Measurements from ENCODE around the gene GET4. TPM values are rescaled to one million over a fixed set of nuclear protein-coding genes. Genes with fewer than 3 reads are reported as not detected.

Gene GET4
- total and polyA plus RNA-seq, 2 experiments from 2014 or later: 48.3 to 102 TPM

DNA sequence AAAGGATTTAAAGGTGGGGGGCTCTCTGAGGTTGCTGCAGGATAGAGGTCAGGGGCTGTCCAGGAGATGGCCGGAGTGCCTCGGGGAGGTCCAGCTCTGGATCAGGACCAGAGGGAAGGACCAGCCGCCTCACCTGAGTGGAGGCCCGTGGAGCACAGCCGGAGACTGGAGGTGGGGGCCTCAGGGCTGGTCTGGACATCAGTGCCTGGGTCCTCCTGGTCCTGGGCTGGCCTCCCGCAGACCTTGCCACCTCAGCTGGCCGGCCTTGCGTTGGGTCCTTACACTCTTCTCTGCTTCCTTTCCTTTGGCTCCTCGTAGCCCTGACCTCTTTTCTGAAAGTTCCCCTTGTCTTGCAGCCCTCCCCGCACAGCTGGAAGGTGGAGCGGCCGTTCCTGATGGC, 42.1 kb upstream of the GET4 start:
- Histone ChIP-seq H2AFZ (no peak overlapping the region), H3K4me3 (no peak overlapping the region), H3K27ac (no peak overlapping the region), H3K27me3 (no peaks in the 10 kb centered on the region), H3K4me2 (no peak overlapping the region), H3K79me2 (peaks cover 78% of the 10 kb centered on the region), H3K9me3 (ENCODE audit: low read depth) (no peaks in the 10 kb centered on the region), H3K36me3 (replicated peaks; ENCODE audit: insufficient read depth, low read depth) (no peaks in the 10 kb centered on the region), H3K4me1 (ENCODE audit: insufficient read depth) (peaks cover 23% of the 10 kb centered on the region), H3K9me2 (replicated peaks; ENCODE audit: insufficient read depth) (no peaks in the 10 kb centered on the region), H4K20me1 (ENCODE audit: insufficient read depth, poor library complexity, severe bottlenecking) (peaks cover 28% of the 10 kb centered on the region)
- 97% methylated on average over 10 of the region's 12 CpGs for WGBS (ENCODE audit: low lambda C conversion rate, missing lambda C conversion rate)
- TF ChIP-seq, protein P1, sequence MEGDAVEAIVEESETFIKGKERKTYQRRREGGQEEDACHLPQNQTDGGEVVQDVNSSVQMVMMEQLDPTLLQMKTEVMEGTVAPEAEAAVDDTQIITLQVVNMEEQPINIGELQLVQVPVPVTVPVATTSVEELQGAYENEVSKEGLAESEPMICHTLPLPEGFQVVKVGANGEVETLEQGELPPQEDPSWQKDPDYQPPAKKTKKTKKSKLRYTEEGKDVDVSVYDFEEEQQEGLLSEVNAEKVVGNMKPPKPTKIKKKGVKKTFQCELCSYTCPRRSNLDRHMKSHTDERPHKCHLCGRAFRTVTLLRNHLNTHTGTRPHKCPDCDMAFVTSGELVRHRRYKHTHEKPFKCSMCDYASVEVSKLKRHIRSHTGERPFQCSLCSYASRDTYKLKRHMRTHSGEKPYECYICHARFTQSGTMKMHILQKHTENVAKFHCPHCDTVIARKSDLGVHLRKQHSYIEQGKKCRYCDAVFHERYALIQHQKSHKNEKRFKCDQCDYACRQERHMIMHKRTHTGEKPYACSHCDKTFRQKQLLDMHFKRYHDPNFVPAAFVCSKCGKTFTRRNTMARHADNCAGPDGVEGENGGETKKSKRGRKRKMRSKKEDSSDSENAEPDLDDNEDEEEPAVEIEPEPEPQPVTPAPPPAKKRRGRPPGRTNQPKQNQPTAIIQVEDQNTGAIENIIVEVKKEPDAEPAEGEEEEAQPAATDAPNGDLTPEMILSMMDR (IDR thresholded peaks at IDR 0.05; ENCODE audit: poor library complexity): no peak
- TF ChIP-seq EZH2phosphoT487 (IDR thresholded peaks at IDR 0.05; ENCODE audit: low read depth, severe bottlenecking, unreplicated experiment) (no peak), EZH2 (IDR thresholded peaks at IDR 0.05; ENCODE audit: borderline replicate concordance) (no peak)
- no peak for DNase-seq (ENCODE audit: low spot score)

DNA sequence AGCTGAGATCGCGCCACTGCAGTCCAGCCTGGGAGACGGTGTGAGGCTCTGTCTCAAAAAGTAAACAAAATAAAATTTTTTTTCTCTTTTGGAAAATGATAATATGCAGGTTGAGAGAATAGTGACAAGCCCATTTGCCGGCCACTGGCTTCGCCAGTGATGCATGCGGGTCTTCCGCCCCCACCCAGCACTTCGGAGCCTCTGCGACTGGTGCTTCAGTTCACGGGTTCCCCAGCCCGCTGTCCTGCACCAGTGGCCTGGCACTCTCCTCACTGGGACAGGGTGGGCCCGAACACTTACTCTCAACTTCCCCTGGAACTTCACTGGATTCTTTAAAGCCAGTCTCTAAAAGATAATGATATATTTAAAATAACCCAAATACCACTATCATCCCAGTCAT, 41.3 kb upstream of the GET4 start:
- Histone ChIP-seq H3K4me2 (no peak overlapping the region), H2AFZ (no peak overlapping the region), H3K4me3 (no peak overlapping the region), H3K36me3 (replicated peaks; ENCODE audit: insufficient read depth, low read depth) (no peaks in the 10 kb centered on the region), H3K27me3 (no peaks in the 10 kb centered on the region), H3K9me2 (replicated peaks; ENCODE audit: insufficient read depth) (no peaks in the 10 kb centered on the region), H3K27ac (no peak overlapping the region), H3K4me1 (ENCODE audit: insufficient read depth) (peaks cover 23% of the 10 kb centered on the region), H3K79me2 (peaks cover 71% of the 10 kb centered on the region), H3K9me3 (ENCODE audit: low read depth) (no peaks in the 10 kb centered on the region), H4K20me1 (ENCODE audit: insufficient read depth, poor library complexity, severe bottlenecking) (peaks cover 28% of the 10 kb centered on the region)
- TF ChIP-seq EZH2 (IDR thresholded peaks at IDR 0.05; ENCODE audit: borderline replicate concordance) (no peak), EZH2phosphoT487 (IDR thresholded peaks at IDR 0.05; ENCODE audit: low read depth, severe bottlenecking, unreplicated experiment) (no peak)
- TF ChIP-seq, protein P1 (IDR thresholded peaks at IDR 0.05; ENCODE audit: poor library complexity): no peak
- 95% methylated on average over 12 of the region's 12 CpGs for WGBS (ENCODE audit: low lambda C conversion rate, missing lambda C conversion rate)
- DNase-seq (ENCODE audit: low spot score): no peak

DNA sequence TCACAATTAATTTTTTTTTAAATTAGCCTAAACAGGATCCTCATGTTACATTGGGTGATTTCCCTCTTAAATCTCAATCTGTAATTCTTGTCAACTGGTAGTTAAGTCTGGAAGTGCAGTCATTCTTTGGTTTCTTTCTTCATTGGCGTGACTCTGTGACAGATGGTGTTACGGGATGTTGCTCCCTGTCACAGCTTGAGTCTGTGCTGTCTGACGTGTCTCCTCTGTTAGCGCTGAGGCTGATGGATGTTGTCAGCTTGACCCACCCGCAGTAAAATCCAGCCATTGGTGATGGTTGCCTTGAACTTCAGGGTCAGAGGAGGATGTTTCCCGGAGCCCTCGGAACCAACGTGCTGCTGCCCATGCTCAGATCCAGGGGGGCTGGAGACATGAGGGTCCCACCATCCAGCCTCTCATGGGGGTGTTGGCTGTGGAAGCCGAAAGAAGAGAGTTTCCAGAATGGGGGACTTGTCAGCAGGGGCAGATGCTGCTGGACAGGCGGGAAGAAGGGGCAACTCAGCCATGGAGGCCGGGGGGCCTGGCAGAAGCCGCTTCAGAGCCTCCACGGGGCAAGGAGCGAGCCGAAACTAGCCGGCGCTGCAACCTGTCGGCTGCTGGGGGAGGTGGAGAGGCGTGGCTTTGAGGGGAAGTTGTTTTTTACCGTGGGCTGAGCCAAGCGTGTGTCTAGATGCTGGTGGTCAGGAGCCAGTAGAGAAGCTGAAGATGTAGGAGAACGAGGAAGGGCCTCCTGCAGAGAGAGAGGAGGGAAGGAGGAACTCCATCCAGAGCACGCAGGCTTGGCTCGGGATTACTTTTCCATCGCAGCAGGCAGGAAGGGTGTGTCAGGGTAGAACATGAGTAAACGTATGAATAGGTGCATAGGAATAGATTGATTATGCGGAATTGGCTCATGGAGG, 40.6 kb upstream of the GET4 start:
- Histone ChIP-seq H3K9me2 (replicated peaks; ENCODE audit: insufficient read depth) (no peaks in the 10 kb centered on the region), H3K4me3 (no peak overlapping the region), H3K4me1 (ENCODE audit: insufficient read depth) (peaks cover 20% of the 10 kb centered on the region), H2AFZ (no peak overlapping the region), H3K27me3 (no peaks in the 10 kb centered on the region), H3K27ac (no peak overlapping the region), H3K79me2 (peaks cover 64% of the 10 kb centered on the region), H3K9me3 (ENCODE audit: low read depth) (no peaks in the 10 kb centered on the region), H4K20me1 (ENCODE audit: insufficient read depth, poor library complexity, severe bottlenecking) (peaks cover 28% of the 10 kb centered on the region), H3K4me2 (no peak overlapping the region), H3K36me3 (replicated peaks; ENCODE audit: insufficient read depth, low read depth) (no peaks in the 10 kb centered on the region)
- DNase-seq (ENCODE audit: low spot score): no peak
- TF ChIP-seq EZH2 (IDR thresholded peaks at IDR 0.05; ENCODE audit: borderline replicate concordance): no peak
- no peak for TF ChIP-seq EZH2phosphoT487 (IDR thresholded peaks at IDR 0.05; ENCODE audit: low read depth, severe bottlenecking, unreplicated experiment)
- TF ChIP-seq, protein P1 (IDR thresholded peaks at IDR 0.05; ENCODE audit: poor library complexity): no peak
- WGBS (ENCODE audit: low lambda C conversion rate, missing lambda C conversion rate): 90% methylated on average over 27 of the region's 27 CpGs

All from hepatocyte (in vitro differentiated cells).